DND-41 (cell line): ENCODE measurements around the gene BCL11B.

Experiments used
- CTCF ChIP-seq: IDR thresholded peaks from 2 replicates; pipeline ENCODE4 v1.5.1; 2012; ENCODE audit warnings: borderline replicate concordance, low read length, moderate library complexity, mild to moderate bottlenecking; ENCODE audit not compliant: poor library complexity, severe bottlenecking; ENCODE audit errors: extremely low read depth
- EZH2 ChIP-seq: IDR thresholded peaks from 3 replicates; pipeline ENCODE4 v1.6.1; 2012; ENCODE audit warnings: borderline replicate concordance, low read depth, mild to moderate bottlenecking, moderate library complexity, low read length, inconsistent platforms; ENCODE audit not compliant: severe bottlenecking

GRCh38 chr14:99198746-99199502 is 73.1 kb downstream of the BCL11B start:
- TF ChIP-seq CTCF (no peak), EZH2 (no peak)
